Stimulated activated naive CD8-positive, alpha-beta T cell treated with anti-CD3 and anti-CD28 coated beads, Interleukin-15, Interleukin-2, amounts not matched to agents 100 ng/mL and 50 ng/mL, for 24 hours (primary cell): ENCODE measurements around the gene NOC2L.

Experiments used
- H3K27ac Mint-ChIP-seq: one replicate; pipeline ENCODE4 v1.8.0; 2021; ENCODE audit warnings: mild to moderate bottlenecking, mixed read lengths
- H3K27me3 Mint-ChIP-seq: one replicate; pipeline ENCODE4 v1.8.0; 2021; ENCODE audit warnings: mixed read lengths
- H3K36me3 Mint-ChIP-seq: one replicate; pipeline ENCODE4 v1.8.0; 2021; ENCODE audit warnings: low read depth, mixed read lengths
- H3K4me1 Mint-ChIP-seq: one replicate; pipeline ENCODE4 v1.8.0; 2021; ENCODE audit warnings: low read depth, mixed read lengths
- H3K4me3 Mint-ChIP-seq: one replicate; pipeline ENCODE4 v1.8.0; 2021; ENCODE audit warnings: mild to moderate bottlenecking, mixed read lengths
- H3K9me3 Mint-ChIP-seq: one replicate; pipeline ENCODE4 v1.8.0; 2021; ENCODE audit warnings: mixed read lengths

NOC2L gene

DNA sequence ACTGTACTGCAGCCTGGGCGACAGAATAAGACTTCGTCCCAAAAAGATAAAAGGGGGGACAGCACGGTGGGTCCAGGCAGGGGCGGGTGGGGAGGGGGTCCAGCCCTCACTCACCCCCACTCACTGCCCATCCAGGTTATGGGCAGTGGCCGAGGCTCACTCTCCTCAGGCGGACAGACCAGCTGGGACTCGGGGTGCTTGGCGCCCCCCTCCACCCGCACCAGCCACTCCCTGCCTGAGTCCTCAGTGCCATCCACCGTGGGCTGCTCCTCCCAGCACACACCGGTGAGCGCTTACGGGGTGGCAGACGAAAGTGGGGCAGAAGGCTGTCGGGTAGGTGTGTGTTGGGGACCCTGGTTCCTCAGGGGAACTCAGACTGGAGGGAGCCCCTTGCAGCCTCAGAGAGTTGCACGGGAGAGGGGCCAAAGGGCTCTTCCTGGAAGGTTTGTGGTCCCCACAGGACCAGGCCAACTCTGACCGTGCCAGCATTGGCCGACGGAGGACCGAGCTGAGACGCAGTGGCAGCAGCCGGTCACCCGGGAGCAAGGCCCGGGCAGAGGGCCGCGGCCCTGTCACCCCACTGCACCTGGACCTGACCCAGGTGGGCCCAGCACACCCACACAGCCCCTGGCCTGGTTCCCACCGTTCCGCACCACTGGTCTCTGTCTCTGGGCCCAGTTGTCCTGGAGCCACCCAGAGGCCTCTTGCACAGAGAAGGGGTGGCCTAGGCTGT is 13.8 kb upstream of the NOC2L start:
- H3K4me1 Mint-ChIP-seq = no peaks in the 10 kb centered on the region
- no peaks in the 10 kb centered on the region for H3K36me3 Mint-ChIP-seq
- H3K27ac Mint-ChIP-seq = no peak overlapping the region
- H3K4me3 Mint-ChIP-seq = no peak overlapping the region
- H3K9me3 Mint-ChIP-seq = no peaks in the 10 kb centered on the region
- H3K27me3 Mint-ChIP-seq = peaks cover 22% of the 10 kb centered on the region

GRCh38 chr1:971751-972506 is 12.9 kb upstream of the NOC2L start:
- Mint-ChIP-seq H3K9me3 (no peaks in the 10 kb centered on the region), H3K4me1 (peaks cover 5% of the 10 kb centered on the region), H3K4me3 (no peak overlapping the region), H3K36me3 (no peaks in the 10 kb centered on the region), H3K27ac (no peak overlapping the region), H3K27me3 (peaks cover 22% of the 10 kb centered on the region)

GRCh38 chr1:970973-971730 is 12.1 kb upstream of the NOC2L start:
- Mint-ChIP-seq H3K27me3 (peaks cover 22% of the 10 kb centered on the region), H3K36me3 (no peaks in the 10 kb centered on the region), H3K27ac (no peak overlapping the region), H3K9me3 (no peaks in the 10 kb centered on the region), H3K4me1 (peaks cover 9% of the 10 kb centered on the region), H3K4me3 (no peak overlapping the region)

DNA sequence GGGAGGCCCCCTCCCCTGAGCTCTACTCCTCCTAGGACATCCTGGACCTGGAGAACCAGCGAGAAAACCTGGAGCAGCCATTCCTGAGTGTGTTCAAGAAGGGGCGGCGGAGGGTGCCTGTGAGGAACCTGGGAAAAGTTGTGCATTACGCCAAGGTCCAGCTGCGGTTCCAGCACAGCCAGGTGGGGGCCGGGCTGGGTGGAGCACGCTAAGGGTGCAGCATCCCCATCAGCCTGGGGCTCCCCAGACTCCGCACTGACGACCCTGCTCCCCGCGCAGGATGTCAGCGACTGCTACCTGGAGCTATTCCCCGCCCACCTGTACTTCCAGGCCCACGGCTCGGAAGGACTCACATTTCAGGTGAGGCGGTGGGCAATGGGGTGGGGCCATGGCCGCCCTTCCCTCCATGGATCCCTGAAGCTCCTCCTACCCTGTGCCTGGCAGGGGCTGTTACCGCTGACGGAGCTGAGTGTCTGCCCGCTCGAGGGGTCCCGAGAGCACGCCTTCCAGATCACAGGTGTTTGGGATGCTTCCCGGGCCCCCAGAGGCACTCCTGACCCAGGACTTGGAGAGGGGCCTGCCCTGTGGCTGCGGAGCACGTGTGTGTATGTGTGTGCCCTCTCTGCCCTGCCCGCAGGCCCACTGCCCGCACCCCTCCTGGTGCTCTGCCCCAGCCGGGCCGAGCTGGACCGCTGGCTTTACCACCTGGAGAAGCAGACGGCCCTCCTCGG is 11.4 kb upstream of the NOC2L start:
- Mint-ChIP-seq H3K36me3 (no peaks in the 10 kb centered on the region), H3K27ac (no peak overlapping the region)

DNA sequence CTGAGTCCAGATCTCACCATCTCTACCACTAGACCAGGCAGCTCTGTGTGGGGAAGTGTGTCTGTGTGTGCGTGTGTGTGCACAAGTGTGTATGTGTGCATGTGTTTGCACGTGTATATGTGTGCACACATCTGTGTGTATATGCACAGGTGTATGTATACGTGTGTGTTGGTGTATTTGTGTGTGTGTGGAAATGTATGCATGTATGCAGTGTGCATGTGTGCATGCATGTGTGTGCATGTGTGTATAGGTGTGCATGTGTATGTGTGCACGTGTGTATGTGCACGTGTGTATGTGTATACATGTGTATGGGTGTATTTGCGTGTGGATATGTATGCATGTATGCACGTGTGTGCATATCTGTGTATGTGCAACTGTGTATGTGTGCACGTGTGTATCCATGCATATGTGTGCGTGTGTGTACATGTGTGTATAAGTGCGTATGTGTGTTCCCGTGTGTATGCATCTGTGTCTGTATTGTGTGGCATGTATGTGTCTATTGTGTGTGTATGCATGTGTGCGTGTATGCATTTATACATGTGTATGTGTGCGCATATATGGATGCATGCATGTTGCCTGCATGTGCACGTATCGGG is 10.3 kb upstream of the NOC2L start:
- H3K27ac Mint-ChIP-seq = peak overlapping the region; percentile 32
- H3K4me3 Mint-ChIP-seq = no peak overlapping the region
- no peaks in the 10 kb centered on the region for H3K9me3 Mint-ChIP-seq
- H3K36me3 Mint-ChIP-seq = peaks cover 4% of the 10 kb centered on the region
- H3K27me3 Mint-ChIP-seq = peaks cover 12% of the 10 kb centered on the region
- H3K4me1 Mint-ChIP-seq = peaks cover 17% of the 10 kb centered on the region

More for the DNA sequence above, 11.4 kb upstream of the NOC2L start:
- H3K4me1 Mint-ChIP-seq = peaks cover 16% of the 10 kb centered on the region
- no peak overlapping the region for H3K4me3 Mint-ChIP-seq
- H3K9me3 Mint-ChIP-seq = no peaks in the 10 kb centered on the region
- peaks cover 16% of the 10 kb centered on the region for H3K27me3 Mint-ChIP-seq

GRCh38 chr1:967466-968343 is 8.6 kb upstream of the NOC2L start:
- Mint-ChIP-seq H3K27ac (no peak overlapping the region), H3K27me3 (peaks cover 12% of the 10 kb centered on the region), H3K9me3 (no peaks in the 10 kb centered on the region), H3K4me3 (no peak overlapping the region), H3K4me1 (peaks cover 17% of the 10 kb centered on the region), H3K36me3 (peaks cover 4% of the 10 kb centered on the region)

GRCh38 chr1:966704-967300 is 7.7 kb upstream of the NOC2L start:
- H3K4me3 Mint-ChIP-seq = peak overlapping the region; percentile 81
- H3K4me1 Mint-ChIP-seq = peaks cover 17% of the 10 kb centered on the region
- H3K27me3 Mint-ChIP-seq = peaks cover 12% of the 10 kb centered on the region
- peak overlapping the region; percentile 67 for H3K27ac Mint-ChIP-seq
- peaks cover 4% of the 10 kb centered on the region for H3K36me3 Mint-ChIP-seq
- H3K9me3 Mint-ChIP-seq = no peaks in the 10 kb centered on the region

DNA sequence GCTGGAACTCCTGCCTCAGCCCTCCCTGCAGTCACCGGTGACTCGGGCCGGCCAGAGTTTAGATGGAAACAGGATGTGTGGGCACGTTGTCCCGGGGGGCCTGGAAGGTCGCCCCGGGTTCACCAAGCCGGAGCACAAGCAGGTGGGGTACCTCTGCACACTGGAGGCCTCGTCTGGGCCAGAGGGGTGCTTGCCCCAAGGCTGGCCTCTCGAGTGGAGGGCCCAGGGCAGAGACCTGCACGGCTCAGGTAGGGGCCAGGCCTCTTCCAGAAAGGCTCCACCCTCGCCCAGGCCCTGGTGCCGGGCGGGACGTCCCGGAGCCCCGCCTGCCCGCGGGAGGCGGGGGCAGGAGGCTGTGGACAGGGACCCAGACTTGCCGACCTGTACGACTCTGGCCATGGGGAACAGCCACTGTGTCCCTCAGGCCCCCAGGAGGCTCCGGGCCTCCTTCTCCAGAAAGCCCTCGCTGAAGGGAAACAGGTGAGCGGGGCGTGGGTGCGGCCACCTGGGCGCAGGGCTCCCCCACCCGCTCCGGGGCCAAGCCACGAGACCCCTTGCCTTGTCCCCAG is 7.2 kb upstream of the NOC2L start, which contains the start of gene PLEKHN1:
TSS of gene PLEKHN1 (plus strand) at position 348 of the 569 bp plus-strand sequence. CDS start at position 398, 50 bp downstream.
- peaks cover 12% of the 10 kb centered on the region for H3K27me3 Mint-ChIP-seq

GRCh38 chr1:965526-966134 is 6.6 kb upstream of the NOC2L start:
- Mint-ChIP-seq H3K27me3 (peaks cover 12% of the 10 kb centered on the region), H3K36me3 (peaks cover 4% of the 10 kb centered on the region), H3K9me3 (no peaks in the 10 kb centered on the region), H3K4me1 (peaks cover 20% of the 10 kb centered on the region), H3K4me3 (peak overlapping the region; percentile 37), H3K27ac (no peak overlapping the region)

More for the DNA sequence above, 7.2 kb upstream of the NOC2L start, which contains the start of gene PLEKHN1:
- H3K9me3 Mint-ChIP-seq = no peaks in the 10 kb centered on the region
- H3K4me1 Mint-ChIP-seq = peaks cover 20% of the 10 kb centered on the region
- H3K27ac Mint-ChIP-seq = peak within 1 kb of the TSS; percentile 67
- H3K36me3 Mint-ChIP-seq = peaks cover 4% of the 10 kb centered on the region
- peak within 1 kb of the TSS; percentile 81 for H3K4me3 Mint-ChIP-seq

- Mint-ChIP-seq H3K9me3 (no peaks in the 10 kb centered on the region), H3K27me3 (peaks cover 12% of the 10 kb centered on the region), H3K36me3 (peaks cover 4% of the 10 kb centered on the region), H3K27ac (no peak overlapping the region), H3K4me1 (peaks cover 20% of the 10 kb centered on the region), H3K4me3 (no peak overlapping the region)
Observed at GRCh38 chr1:964691-965525, 5.9 kb upstream of the NOC2L start.

DNA sequence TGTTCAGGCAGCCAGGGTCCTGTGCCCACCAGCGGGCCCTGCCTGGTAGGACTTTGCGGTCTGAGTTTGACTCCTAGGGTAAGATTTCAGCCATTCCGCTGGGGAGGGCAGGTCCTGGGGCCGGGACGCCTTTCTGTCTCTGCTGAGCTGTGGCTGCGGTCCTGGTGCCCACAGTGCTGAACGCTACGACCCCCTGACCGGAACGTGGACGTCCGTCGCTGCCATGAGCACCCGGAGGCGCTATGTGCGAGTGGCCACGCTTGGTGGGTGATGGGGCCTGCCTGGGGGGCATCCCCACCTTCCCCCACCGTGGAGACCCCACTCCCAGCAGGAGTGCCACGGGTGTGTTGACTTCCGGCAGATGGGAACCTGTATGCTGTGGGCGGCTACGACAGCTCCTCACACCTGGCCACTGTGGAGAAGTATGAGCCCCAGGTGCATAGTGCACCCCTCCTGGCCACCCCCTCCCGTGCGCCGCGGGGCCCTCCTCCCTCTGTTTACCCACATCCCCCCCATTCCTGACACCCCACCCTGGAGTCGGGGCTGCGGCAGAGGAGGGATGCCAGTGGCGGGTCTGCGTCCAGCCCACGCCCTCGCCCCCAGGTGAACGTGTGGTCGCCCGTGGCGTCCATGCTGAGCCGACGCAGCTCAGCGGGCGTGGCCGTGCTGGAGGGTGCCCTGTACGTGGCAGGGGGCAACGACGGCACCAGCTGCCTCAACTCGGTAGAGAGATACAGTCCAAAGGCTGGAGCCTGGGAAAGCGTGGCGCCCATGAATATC is 4.9 kb upstream of the NOC2L start:
- peaks cover 4% of the 10 kb centered on the region for H3K27me3 Mint-ChIP-seq
- H3K4me3 Mint-ChIP-seq = no peak overlapping the region
- peaks cover 4% of the 10 kb centered on the region for H3K36me3 Mint-ChIP-seq
- no peaks in the 10 kb centered on the region for H3K9me3 Mint-ChIP-seq
- H3K4me1 Mint-ChIP-seq = peaks cover 20% of the 10 kb centered on the region
- H3K27ac Mint-ChIP-seq = no peak overlapping the region
